GM21529 (cell line): ENCODE results near the gene ACE.

Source experiments
- ATAC-seq: cut with Tn5 transposase; IDR thresholded peaks from one replicate; pipeline ENCODE4 v1.9.1; 2021; ENCODE audit not compliant: unreplicated experiment

The ACE gene

DNA sequence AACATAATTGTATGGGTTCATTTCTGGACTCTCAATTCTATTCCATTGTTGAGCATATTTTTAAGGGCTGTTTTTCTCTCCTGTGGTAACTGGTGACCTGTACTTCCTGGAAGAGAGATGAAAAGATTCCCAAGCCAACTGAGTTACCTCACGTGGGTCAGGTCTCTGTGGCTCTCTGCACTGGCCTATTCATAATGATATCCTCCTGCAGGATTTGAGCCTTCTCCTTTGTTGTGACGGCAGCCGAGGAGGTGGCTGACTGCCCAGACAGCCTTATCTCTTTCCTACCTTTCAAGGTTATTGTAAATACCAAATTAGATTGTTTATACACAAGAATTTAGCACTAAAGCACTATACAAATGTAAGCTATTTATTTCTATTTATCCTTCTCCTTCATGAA, 2.7 kb upstream of the ACE start:
- ATAC-seq = no peak

DNA sequence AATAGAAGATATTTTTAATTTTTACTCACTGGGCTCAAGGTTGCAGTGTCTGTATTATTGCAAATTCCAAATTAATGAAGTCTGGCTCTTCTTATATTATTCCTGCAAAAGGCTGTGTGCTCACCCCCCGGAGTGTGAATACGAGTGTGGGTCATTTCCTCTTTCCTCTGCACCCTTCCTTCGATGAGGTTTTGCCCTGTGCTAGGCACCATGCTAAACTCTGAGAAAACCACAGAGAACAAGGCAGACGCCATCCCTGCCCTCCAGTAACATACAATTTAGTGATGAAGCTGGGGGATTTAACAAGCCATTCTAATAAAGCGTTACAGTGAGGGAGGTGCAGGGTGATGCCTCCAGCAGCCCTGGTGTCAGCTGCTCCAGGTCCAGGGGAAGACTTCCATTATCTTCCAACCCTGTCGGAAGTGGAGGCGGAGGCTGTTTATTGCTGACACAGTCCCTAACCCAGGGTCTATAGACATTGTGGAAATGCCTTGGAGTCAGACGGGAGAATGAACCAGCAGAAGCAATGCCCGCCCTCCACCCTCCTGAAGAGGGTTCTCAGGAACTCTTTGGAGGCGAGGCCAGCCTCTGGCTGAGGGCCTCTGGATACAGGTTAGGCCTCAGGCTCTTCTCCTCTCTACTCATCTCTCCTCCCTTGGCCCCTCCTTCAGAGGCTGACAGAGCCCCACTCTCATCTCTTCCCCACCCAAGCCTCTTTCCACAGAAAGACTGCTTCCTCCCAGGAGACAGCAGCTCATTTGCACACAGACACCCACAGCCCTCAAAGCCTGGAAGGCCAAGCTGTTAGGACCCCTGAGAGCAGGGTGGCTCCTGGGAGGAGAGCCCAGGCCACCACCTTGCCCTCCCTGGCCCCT, 2.0 kb upstream of the ACE start:
- no peak for ATAC-seq

GRCh38 chr17:63475491-63476412, 1.1 kb upstream of the ACE start:
- no peak for ATAC-seq

- no peak for ATAC-seq
Measured at GRCh38 chr17:63476459-63476853, 405 bp upstream of the ACE start.

GRCh38 chr17:63477480-63478440, 899 bp downstream of the ACE start:
- no peak for ATAC-seq

GRCh38 chr17:63478814-63479494, 2.1 kb downstream of the ACE start:
- ATAC-seq = peak; percentile 80

- no peak for ATAC-seq
Measured at GRCh38 chr17:63479495-63480184, 2.8 kb downstream of the ACE start.

- ATAC-seq = no peak
Measured at GRCh38 chr17:63480192-63480784, 3.4 kb downstream of the ACE start.

- ATAC-seq = no peak
Measured at GRCh38 chr17:63480826-63481487, 4.1 kb downstream of the ACE start.

DNA sequence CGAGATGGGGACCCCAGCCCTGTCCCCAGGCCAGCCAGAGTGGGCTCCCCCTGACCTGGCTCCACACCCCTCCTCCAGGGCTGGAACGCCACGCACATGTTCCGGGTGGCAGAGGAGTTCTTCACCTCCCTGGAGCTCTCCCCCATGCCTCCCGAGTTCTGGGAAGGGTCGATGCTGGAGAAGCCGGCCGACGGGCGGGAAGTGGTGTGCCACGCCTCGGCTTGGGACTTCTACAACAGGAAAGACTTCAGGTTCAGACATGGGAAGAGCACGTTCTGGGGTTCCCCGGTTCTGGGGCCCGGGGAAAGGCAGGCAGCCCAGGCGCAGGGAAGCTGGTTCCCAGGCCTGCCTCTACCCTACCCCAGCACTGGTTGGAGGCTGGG, 4.6 kb downstream of the ACE start:
- no peak for ATAC-seq

DNA sequence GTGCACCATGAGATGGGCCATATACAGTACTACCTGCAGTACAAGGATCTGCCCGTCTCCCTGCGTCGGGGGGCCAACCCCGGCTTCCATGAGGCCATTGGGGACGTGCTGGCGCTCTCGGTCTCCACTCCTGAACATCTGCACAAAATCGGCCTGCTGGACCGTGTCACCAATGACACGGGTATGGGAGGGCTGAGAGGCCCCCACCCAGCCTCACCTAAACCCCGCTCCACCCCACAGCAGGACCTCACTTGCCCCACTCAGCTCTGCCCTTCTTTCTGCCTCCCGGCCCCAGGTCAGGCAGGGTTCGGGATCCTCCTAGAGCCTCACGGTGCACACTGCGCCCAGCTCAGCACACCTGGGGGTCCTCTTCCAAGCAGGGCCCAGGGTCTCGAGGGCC, 5.6 kb downstream of the ACE start:
- no peak for ATAC-seq

- no peak for ATAC-seq
Measured at GRCh38 chr17:63483038-63483437, 6.2 kb downstream of the ACE start.

GRCh38 chr17:63483655-63484575, 7.1 kb downstream of the ACE start:
- ATAC-seq = no peak

DNA sequence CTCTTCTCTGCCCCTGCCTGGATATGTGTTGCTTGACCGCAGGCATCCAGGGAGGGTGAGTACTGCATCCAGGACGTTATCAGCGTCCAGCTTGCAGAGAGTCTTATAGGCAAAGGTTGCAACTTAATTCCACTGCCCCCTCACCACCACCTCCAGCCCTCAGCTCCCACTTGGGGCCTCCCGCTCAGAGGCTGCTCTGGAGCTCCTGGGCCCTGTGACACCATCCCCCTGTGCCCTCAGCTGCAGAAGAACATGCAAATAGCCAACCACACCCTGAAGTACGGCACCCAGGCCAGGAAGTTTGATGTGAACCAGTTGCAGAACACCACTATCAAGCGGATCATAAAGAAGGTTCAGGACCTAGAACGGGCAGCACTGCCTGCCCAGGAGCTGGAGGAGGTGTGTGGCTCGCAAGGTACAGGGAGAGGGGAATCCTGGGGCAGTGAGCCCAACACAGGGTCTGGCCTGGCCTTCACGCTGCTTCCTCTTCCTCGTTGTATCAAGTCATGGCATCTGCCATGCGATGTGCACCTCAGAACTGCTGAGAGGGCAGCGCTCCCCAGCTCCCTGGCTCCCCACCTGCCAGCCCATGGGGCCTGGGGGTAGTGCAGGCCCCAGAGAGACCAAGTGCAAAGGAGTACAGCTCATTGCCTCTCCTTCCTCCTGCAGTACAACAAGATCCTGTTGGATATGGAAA, 9.6 kb downstream of the ACE start:
- no peak for ATAC-seq

- ATAC-seq = no peak
Measured at GRCh38 chr17:63487014-63487339, 10.1 kb downstream of the ACE start.

DNA sequence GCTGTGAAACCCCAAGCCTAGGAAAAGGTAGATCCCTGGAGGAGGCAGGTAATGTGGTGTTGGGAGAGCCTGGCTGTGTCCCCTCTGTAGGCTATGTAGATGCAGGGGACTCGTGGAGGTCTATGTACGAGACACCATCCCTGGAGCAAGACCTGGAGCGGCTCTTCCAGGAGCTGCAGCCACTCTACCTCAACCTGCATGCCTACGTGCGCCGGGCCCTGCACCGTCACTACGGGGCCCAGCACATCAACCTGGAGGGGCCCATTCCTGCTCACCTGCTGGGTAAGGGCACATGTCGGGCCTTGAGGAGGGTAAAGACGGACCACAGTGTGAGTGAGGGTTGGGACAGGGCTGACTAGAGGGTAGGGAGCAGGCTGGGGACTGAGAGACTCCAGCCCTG, 12.0 kb downstream of the ACE start:
- ATAC-seq = no peak

DNA sequence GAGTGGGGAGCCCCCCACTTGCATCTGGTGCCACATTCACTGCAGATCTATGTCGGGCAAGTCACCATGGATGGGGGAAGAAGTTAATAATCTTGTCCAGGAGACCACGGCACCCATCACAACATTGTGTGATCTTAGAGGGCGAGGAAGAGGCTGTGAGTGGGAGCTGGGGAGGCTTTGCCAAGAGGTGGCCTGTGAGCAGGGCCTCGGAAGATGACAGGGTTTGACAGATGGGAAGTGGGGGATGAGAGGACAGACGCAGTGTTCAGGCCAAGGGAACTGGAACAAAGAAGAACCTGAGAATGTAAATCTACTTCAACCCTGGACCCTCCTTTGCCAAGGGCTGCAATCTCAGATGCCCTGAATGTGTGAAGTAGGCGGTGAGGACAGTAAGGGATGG, 12.4 kb downstream of the ACE start:
- ATAC-seq = no peak
